Spleen (tissue), 7 donors: ENCODE measurements around the gene ACKR3.

Source experiments
- CTCF ChIP-seq, 11 experiments: fragments of 200-600 bp in 7 of 11; fragments of 450-650 bp in 4 of 11; sonication (generic) in 4 of 11; IDR thresholded peaks in 8 of 11; conservative IDR thresholded peaks in 3 of 11; 1 replicate in 7 of 11; 2 replicates in 4 of 11; pipeline versions ENCODE4 v1.4.0 to v1.8.0; 2016 to 2021; ENCODE audit warnings: antibody characterized with exemption in 11 of 11, inconsistent platforms in 4 of 11, mild to moderate bottlenecking in 1 of 11
- POLR2A ChIP-seq, 3 donors: fragments of 450-650 bp; IDR thresholded peaks; one replicate each; pipeline ENCODE4 v1.5.1; 2017; ENCODE audit warnings: antibody characterized with exemption in 3 of 3, mild to moderate bottlenecking in 1 of 3
- donor health status: DM: no; HTN: no; CAD: no; lungs with moderate emphysema.
- donor health status: DM: no; HTN: no; CAD: no.
- donor health status: DM: no; HTN: no; CAD: no.

- TF ChIP-seq POLR2A (IDR thresholded peaks at IDR 0.05) = no peak
- TF ChIP-seq CTCF (IDR thresholded peaks at IDR 0.05 in 8 of 11, conservative IDR thresholded peaks at IDR 0.05 in 3 of 11) = no peak
Measured at GRCh38 chr2:236579048-236579745, 9.6 kb downstream of the ACKR3 start.
